Measurements from ENCODE around the gene HOXA7. TPM values are rescaled to one million over a fixed set of nuclear protein-coding genes. Genes with fewer than 3 reads are reported as not detected.
A peak's percentile ranks its signal among the peaks of the same experiment; 100 is the strongest.

Gene HOXA7
- total RNA-seq, 1 donor from 2014 or later, result 1.6 TPM

GRCh38 chr7:27182285-27182841 lies 25.9 kb upstream of the HOXA7 start:
- Histone ChIP-seq H3K4me3 (ENCODE audit: low read length in 3 of 3) (no peak overlapping the region), H3K27ac (ENCODE audit: low read depth, low read length) (no peak overlapping the region), H3K27me3 (ENCODE audit: control insufficient read depth in 3 of 3, insufficient read depth in 3 of 3, low read length in 3 of 3) (peaks cover 31 to 33% (median 33%) of the 10 kb centered on the region in 3 donors), H3K9ac (ENCODE audit: low read depth in 1 of 3, low read length in 3 of 3) (peak overlapping the region in 2 of 3 donors; percentile 64 to 94), H3K9me3 (ENCODE audit: control insufficient read depth in 3 of 3, low read length in 3 of 3) (no peaks in the 10 kb centered on the region), H3K36me3 (ENCODE audit: control insufficient read depth in 3 of 3, insufficient read depth in 3 of 3, low read length in 3 of 3) (no peaks in the 10 kb centered on the region), H3K4me1 (ENCODE audit: control insufficient read depth in 3 of 3, insufficient read depth in 3 of 3, low read length in 3 of 3) (peaks cover 22 to 50% (median 33%) of the 10 kb centered on the region in 3 donors)

- Histone ChIP-seq H3K4me1 (ENCODE audit: control insufficient read depth in 3 of 3, insufficient read depth in 3 of 3, low read length in 3 of 3) (peaks cover 27 to 56% (median 38%) of the 10 kb centered on the region in 3 donors), H3K9me3 (ENCODE audit: control insufficient read depth in 3 of 3, low read length in 3 of 3) (no peaks in the 10 kb centered on the region), H3K9ac (ENCODE audit: low read depth in 1 of 3, low read length in 3 of 3) (peak overlapping the region in 1 of 3 donors; percentile 54), H3K27ac (ENCODE audit: low read depth, low read length) (no peak overlapping the region), H3K27me3 (ENCODE audit: control insufficient read depth in 3 of 3, insufficient read depth in 3 of 3, low read length in 3 of 3) (peaks cover 31 to 33% (median 33%) of the 10 kb centered on the region in 3 donors), H3K36me3 (ENCODE audit: control insufficient read depth in 3 of 3, insufficient read depth in 3 of 3, low read length in 3 of 3) (no peaks in the 10 kb centered on the region), H3K4me3 (ENCODE audit: low read length in 3 of 3) (no peak overlapping the region)
Observed at GRCh38 chr7:27181795-27182275, 25.4 kb upstream of the HOXA7 start.

GRCh38 chr7:27180431-27181420 lies 24.3 kb upstream of the HOXA7 start:
- Histone ChIP-seq H3K4me1 (ENCODE audit: control insufficient read depth in 3 of 3, insufficient read depth in 3 of 3, low read length in 3 of 3) (peaks cover 38 to 59% (median 45%) of the 10 kb centered on the region in 3 donors), H3K27me3 (ENCODE audit: control insufficient read depth in 3 of 3, insufficient read depth in 3 of 3, low read length in 3 of 3) (peaks cover 24 to 32% (median 26%) of the 10 kb centered on the region in 3 donors), H3K9me3 (ENCODE audit: control insufficient read depth in 3 of 3, low read length in 3 of 3) (no peaks in the 10 kb centered on the region), H3K36me3 (ENCODE audit: control insufficient read depth in 3 of 3, insufficient read depth in 3 of 3, low read length in 3 of 3) (no peaks in the 10 kb centered on the region), H3K4me3 (ENCODE audit: low read length in 3 of 3) (no peak overlapping the region), H3K27ac (ENCODE audit: low read depth, low read length) (peak overlapping the region; percentile 61), H3K9ac (ENCODE audit: low read depth in 1 of 3, low read length in 3 of 3) (peak overlapping the region in 2 of 3 donors; percentile 3 to 45)

GRCh38 chr7:27179503-27180430 lies 23.3 kb upstream of the HOXA7 start:
- Histone ChIP-seq H3K27me3 (ENCODE audit: control insufficient read depth in 3 of 3, insufficient read depth in 3 of 3, low read length in 3 of 3) (peaks cover 17 to 31% (median 22%) of the 10 kb centered on the region in 3 donors), H3K27ac (ENCODE audit: low read depth, low read length) (peak overlapping the region; percentile 61), H3K4me3 (ENCODE audit: low read length in 3 of 3) (peak overlapping the region; percentile 52 to 85 (median 77)), H3K9ac (ENCODE audit: low read depth in 1 of 3, low read length in 3 of 3) (peak overlapping the region; percentile 81 to 97 (median 93)), H3K4me1 (ENCODE audit: control insufficient read depth in 3 of 3, insufficient read depth in 3 of 3, low read length in 3 of 3) (peaks cover 44 to 62% (median 46%) of the 10 kb centered on the region in 3 donors), H3K36me3 (ENCODE audit: control insufficient read depth in 3 of 3, insufficient read depth in 3 of 3, low read length in 3 of 3) (no peaks in the 10 kb centered on the region), H3K9me3 (ENCODE audit: control insufficient read depth in 3 of 3, low read length in 3 of 3) (no peaks in the 10 kb centered on the region)

GRCh38 chr7:27179030-27179429 lies 22.6 kb upstream of the HOXA7 start:
- Histone ChIP-seq H3K9me3 (ENCODE audit: control insufficient read depth in 3 of 3, low read length in 3 of 3) (no peaks in the 10 kb centered on the region), H3K36me3 (ENCODE audit: control insufficient read depth in 3 of 3, insufficient read depth in 3 of 3, low read length in 3 of 3) (no peaks in the 10 kb centered on the region), H3K4me1 (ENCODE audit: control insufficient read depth in 3 of 3, insufficient read depth in 3 of 3, low read length in 3 of 3) (peaks cover 44 to 63% (median 45%) of the 10 kb centered on the region in 3 donors), H3K27ac (ENCODE audit: low read depth, low read length) (peak overlapping the region; percentile 61), H3K9ac (ENCODE audit: low read depth in 1 of 3, low read length in 3 of 3) (peak overlapping the region; percentile 81 to 97 (median 93)), H3K4me3 (ENCODE audit: low read length in 3 of 3) (peak overlapping the region; percentile 52 to 85 (median 77)), H3K27me3 (ENCODE audit: control insufficient read depth in 3 of 3, insufficient read depth in 3 of 3, low read length in 3 of 3) (peaks cover 17 to 31% (median 24%) of the 10 kb centered on the region in 3 donors)

GRCh38 chr7:27178366-27178765 lies 21.9 kb upstream of the HOXA7 start:
- peak overlapping the region; percentile 43 to 97 (median 93) for H3K9ac ChIP-seq (ENCODE audit: low read depth in 1 of 3, low read length in 3 of 3)
- H3K27ac ChIP-seq (ENCODE audit: low read depth, low read length), result peak overlapping the region; percentile 61
- peaks cover 15 to 29% (median 23%) of the 10 kb centered on the region in 3 donors for H3K27me3 ChIP-seq (ENCODE audit: control insufficient read depth in 3 of 3, insufficient read depth in 3 of 3, low read length in 3 of 3)
- peaks cover 39 to 61% (median 40%) of the 10 kb centered on the region in 3 donors for H3K4me1 ChIP-seq (ENCODE audit: control insufficient read depth in 3 of 3, insufficient read depth in 3 of 3, low read length in 3 of 3)
- no peaks in the 10 kb centered on the region for H3K9me3 ChIP-seq (ENCODE audit: control insufficient read depth in 3 of 3, low read length in 3 of 3)
- peak overlapping the region; percentile 52 to 85 (median 77) for H3K4me3 ChIP-seq (ENCODE audit: low read length in 3 of 3)
- H3K36me3 ChIP-seq (ENCODE audit: control insufficient read depth in 3 of 3, insufficient read depth in 3 of 3, low read length in 3 of 3), result no peaks in the 10 kb centered on the region

GRCh38 chr7:27177795-27178320 lies 21.4 kb upstream of the HOXA7 start:
- peak overlapping the region; percentile 37 to 97 (median 93) for H3K9ac ChIP-seq (ENCODE audit: low read depth in 1 of 3, low read length in 3 of 3)
- peaks cover 34 to 56% (median 35%) of the 10 kb centered on the region in 3 donors for H3K4me1 ChIP-seq (ENCODE audit: control insufficient read depth in 3 of 3, insufficient read depth in 3 of 3, low read length in 3 of 3)
- H3K9me3 ChIP-seq (ENCODE audit: control insufficient read depth in 3 of 3, low read length in 3 of 3), result no peaks in the 10 kb centered on the region
- H3K27ac ChIP-seq (ENCODE audit: low read depth, low read length), result peak overlapping the region; percentile 84
- H3K27me3 ChIP-seq (ENCODE audit: control insufficient read depth in 3 of 3, insufficient read depth in 3 of 3, low read length in 3 of 3), result peaks cover 10 to 25% (median 18%) of the 10 kb centered on the region in 3 donors
- H3K36me3 ChIP-seq (ENCODE audit: control insufficient read depth in 3 of 3, insufficient read depth in 3 of 3, low read length in 3 of 3), result no peaks in the 10 kb centered on the region
- H3K4me3 ChIP-seq (ENCODE audit: low read length in 3 of 3), result peak overlapping the region; percentile 77 to 85 (median 84)

- Histone ChIP-seq H3K4me1 (ENCODE audit: control insufficient read depth in 3 of 3, insufficient read depth in 3 of 3, low read length in 3 of 3) (peaks cover 39 to 58% (median 40%) of the 10 kb centered on the region in 3 donors), H3K9me3 (ENCODE audit: control insufficient read depth in 3 of 3, low read length in 3 of 3) (no peaks in the 10 kb centered on the region), H3K36me3 (ENCODE audit: control insufficient read depth in 3 of 3, insufficient read depth in 3 of 3, low read length in 3 of 3) (no peaks in the 10 kb centered on the region), H3K27me3 (ENCODE audit: control insufficient read depth in 3 of 3, insufficient read depth in 3 of 3, low read length in 3 of 3) (peaks cover 7 to 21% (median 15%) of the 10 kb centered on the region in 3 donors), H3K9ac (ENCODE audit: low read depth in 1 of 3, low read length in 3 of 3) (peak overlapping the region; percentile 37 to 97 (median 93)), H3K4me3 (ENCODE audit: low read length in 3 of 3) (peak overlapping the region; percentile 66 to 84 (median 77)), H3K27ac (ENCODE audit: low read depth, low read length) (peak overlapping the region; percentile 84)
Observed at GRCh38 chr7:27176962-27177794, 20.7 kb upstream of the HOXA7 start.
